KOPT-K1 (cell line): ENCODE results near the gene IBA57.

ENCODE experiments used
- H3K27ac ChIP-seq: fragments of 200-600 bp; sonication (generic); 2 replicates; pipeline ENCODE4 v1.5.1; 2016; ENCODE audit warnings: antibody characterized with exemption, mild to moderate bottlenecking, low read depth, low read length; ENCODE audit not compliant: poor library complexity, severe bottlenecking
- H3K36me3 ChIP-seq: fragments of 200-600 bp; sonication (generic); 2 replicates; pipeline ENCODE4 v1.5.1; 2017; ENCODE audit warnings: antibody characterized with exemption, mild to moderate bottlenecking, low read length, moderate library complexity; ENCODE audit not compliant: insufficient read depth
- H3K9me3 ChIP-seq: fragments of 200-600 bp; sonication (generic); 2 replicates; pipeline ENCODE4 v1.5.1; 2017; ENCODE audit warnings: antibody characterized with exemption, low read length, mild to moderate bottlenecking; ENCODE audit not compliant: insufficient read depth, poor library complexity, severe bottlenecking

The IBA57 gene

GRCh38 chr1:228141226-228142044 is 24.2 kb upstream of the IBA57 start:
- Histone ChIP-seq H3K36me3 (peaks cover 26% of the 10 kb centered on the region), H3K27ac (peak overlapping the region; percentile 83)

GRCh38 chr1:228142155-228142691 is 23.4 kb upstream of the IBA57 start:
- Histone ChIP-seq H3K36me3 (peaks cover 34% of the 10 kb centered on the region), H3K9me3 (no peaks in the 10 kb centered on the region), H3K27ac (peak overlapping the region; percentile 83)

More at GRCh38 chr1:228141226-228142044, 24.2 kb upstream of the IBA57 start:
- no peaks in the 10 kb centered on the region for H3K9me3 ChIP-seq

- peaks cover 39% of the 10 kb centered on the region for H3K36me3 ChIP-seq
- H3K27ac ChIP-seq: peak overlapping the region; percentile 83
- no peaks in the 10 kb centered on the region for H3K9me3 ChIP-seq
Observed at GRCh38 chr1:228142701-228143136, 22.9 kb upstream of the IBA57 start.

DNA sequence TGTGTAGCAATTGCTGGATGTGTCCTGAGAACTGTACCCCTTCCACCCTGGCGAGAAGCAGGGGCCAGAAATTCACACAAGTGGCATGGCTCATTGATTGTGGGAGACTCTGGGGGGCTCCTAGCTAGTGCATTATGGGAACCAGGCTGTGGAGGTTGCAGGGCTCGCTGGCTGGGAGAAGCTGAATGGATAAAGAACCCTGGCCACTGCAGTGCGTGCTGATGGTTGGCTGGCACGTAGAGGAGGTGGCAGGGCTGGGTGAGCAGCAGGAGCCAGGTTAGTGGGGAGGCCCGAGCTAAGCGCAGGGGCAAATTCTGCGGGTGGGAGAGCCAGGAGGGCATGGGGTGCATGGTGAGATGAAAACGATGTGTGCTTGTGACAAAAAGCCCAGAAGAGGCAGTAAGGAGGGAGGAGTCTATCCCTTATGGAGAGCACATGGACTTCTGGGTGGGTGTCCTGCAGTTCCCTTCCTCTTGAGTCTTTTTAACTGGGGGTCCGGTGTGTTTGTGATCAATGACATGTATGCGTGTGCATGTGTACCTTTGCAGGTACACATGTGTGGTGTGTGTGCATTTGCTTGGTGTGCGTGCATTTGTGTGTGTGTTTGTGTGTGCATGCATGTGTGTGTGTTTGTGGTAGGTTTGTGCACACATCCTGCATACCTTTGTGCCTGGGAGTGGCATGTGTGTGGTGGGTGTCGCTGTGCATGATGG is 22.0 kb upstream of the IBA57 start:
- Histone ChIP-seq H3K9me3 (no peaks in the 10 kb centered on the region), H3K36me3 (peaks cover 48% of the 10 kb centered on the region), H3K27ac (peak overlapping the region; percentile 83)

GRCh38 chr1:228144193-228144992 is 21.2 kb upstream of the IBA57 start:
- Histone ChIP-seq H3K9me3 (no peaks in the 10 kb centered on the region), H3K36me3 (peaks cover 55% of the 10 kb centered on the region), H3K27ac (peak overlapping the region; percentile 12)

DNA sequence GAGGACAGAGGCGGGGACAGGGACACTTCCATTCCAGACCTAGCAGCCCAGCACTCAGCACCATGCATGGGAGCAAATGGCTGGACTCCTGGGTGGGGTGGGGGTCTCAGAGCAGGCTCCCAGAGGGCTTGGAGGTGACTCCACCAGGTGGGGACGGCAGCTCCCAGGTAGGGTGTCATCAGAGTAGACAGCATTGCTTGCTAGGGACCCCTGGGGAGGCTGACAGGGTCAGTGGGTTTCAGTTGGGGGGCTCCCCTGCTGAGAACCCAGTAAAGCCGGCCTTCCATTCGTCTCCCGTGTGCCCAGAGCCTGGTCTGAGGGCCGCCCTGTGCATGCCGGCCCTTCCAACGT is 20.6 kb upstream of the IBA57 start:
- Histone ChIP-seq H3K36me3 (peaks cover 61% of the 10 kb centered on the region), H3K27ac (no peak overlapping the region)

GRCh38 chr1:228145463-228146416 is 19.9 kb upstream of the IBA57 start:
- Histone ChIP-seq H3K36me3 (peaks cover 67% of the 10 kb centered on the region), H3K9me3 (no peaks in the 10 kb centered on the region), H3K27ac (no peak overlapping the region)

More for the DNA sequence above, 20.6 kb upstream of the IBA57 start:
- no peaks in the 10 kb centered on the region for H3K9me3 ChIP-seq

GRCh38 chr1:228146417-228147150 is 19.0 kb upstream of the IBA57 start:
- H3K36me3 ChIP-seq: peaks cover 70% of the 10 kb centered on the region
- H3K27ac ChIP-seq: no peak overlapping the region
- no peaks in the 10 kb centered on the region for H3K9me3 ChIP-seq

DNA sequence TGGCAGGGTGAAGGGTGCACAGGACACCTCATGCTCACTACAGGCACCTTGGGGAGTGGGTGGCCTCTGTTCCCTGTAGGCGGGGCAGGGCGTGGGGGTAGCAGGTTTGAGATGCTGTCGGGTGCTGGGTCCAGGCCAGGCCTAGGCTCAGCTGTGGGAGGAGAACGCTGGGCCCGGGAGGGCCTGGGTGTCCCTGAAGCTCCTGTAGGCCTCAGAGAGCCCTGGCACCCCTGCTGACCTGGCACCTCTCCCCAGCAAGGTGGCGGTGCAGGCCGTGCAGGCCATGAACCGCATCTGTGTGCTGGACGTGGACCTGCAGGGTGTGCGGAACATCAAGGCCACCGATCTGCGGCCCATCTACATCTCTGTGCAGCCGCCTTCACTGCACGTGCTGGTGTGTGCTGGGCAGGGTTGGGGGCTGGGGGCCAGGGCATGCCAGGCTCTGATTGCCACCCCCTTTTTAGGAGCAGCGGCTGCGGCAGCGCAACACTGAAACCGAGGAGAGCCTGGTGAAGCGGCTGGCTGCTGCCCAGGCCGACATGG is 18.4 kb upstream of the IBA57 start:
- Histone ChIP-seq H3K27ac (no peak overlapping the region), H3K36me3 (peaks cover 76% of the 10 kb centered on the region), H3K9me3 (no peaks in the 10 kb centered on the region)

GRCh38 chr1:228147768-228148167 is 17.8 kb upstream of the IBA57 start:
- Histone ChIP-seq H3K9me3 (no peaks in the 10 kb centered on the region), H3K27ac (no peak overlapping the region), H3K36me3 (peaks cover 78% of the 10 kb centered on the region)

GRCh38 chr1:228148196-228148861 is 17.3 kb upstream of the IBA57 start:
- H3K9me3 ChIP-seq: no peaks in the 10 kb centered on the region
- no peak overlapping the region for H3K27ac ChIP-seq
- peaks cover 78% of the 10 kb centered on the region for H3K36me3 ChIP-seq

DNA sequence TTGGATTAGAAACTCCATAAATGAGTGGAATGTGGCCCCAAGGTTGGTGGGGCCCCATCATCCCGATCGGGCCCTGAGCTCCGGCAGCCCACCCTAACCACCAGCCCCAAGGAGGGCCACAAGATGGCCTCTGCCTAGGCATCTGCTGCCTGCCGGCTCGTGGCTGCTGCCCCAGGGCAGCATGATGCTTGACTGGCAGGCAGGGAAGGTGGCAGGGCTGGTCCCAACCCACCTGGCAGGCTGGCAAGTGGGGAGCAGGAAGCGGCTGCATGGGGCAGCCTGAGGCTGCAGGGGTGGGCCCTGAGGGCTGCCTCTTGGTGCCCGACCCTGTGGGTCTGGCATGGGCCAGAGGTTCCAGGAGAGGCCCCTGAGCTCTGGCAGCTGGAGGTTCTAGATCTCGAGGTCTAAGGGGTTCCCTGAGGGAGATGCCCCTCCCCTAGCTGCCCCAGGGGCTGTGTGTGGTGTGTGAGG is 16.6 kb upstream of the IBA57 start:
- H3K36me3 ChIP-seq: peaks cover 74% of the 10 kb centered on the region
- H3K9me3 ChIP-seq: no peaks in the 10 kb centered on the region
- H3K27ac ChIP-seq: no peak overlapping the region
